ENCODE results near the gene NOC2L. TPM values are rescaled to one million over a fixed set of nuclear protein-coding genes. Genes with fewer than 3 reads are reported as not detected.

NOC2L gene
- total and polyA plus RNA-seq, 2 donors from 2014 or later: 42.4 to 65.5 TPM

GRCh38 chr1:963746-964525 lies 4.9 kb upstream of the NOC2L start:
- DNase-seq (no peak), FAIRE-seq (no peak)
- Histone ChIP-seq H3K9ac (ENCODE audit: low read length in 3 of 3) (no peak overlapping the region), H3K27ac (ENCODE audit: low read depth in 2 of 2, low read length in 2 of 2) (no peak overlapping the region), H3K9me3 (ENCODE audit: control insufficient read depth in 2 of 3, insufficient read depth in 1 of 3, low read length in 3 of 3) (no peaks in the 10 kb centered on the region), H3K4me3 (ENCODE audit: low read length in 3 of 3) (no peak overlapping the region), H3K36me3 (ENCODE audit: control insufficient read depth in 2 of 3, insufficient read depth in 3 of 3, low read length in 3 of 3) (no peaks in the 10 kb centered on the region), H3K27me3 (ENCODE audit: control insufficient read depth, insufficient read depth, low read length) (no peaks in the 10 kb centered on the region), H3K4me1 (ENCODE audit: control insufficient read depth in 2 of 3, insufficient read depth in 2 of 3, low read depth in 1 of 3, low read length in 3 of 3) (peaks cover 0 to 7% (median 0%) of the 10 kb centered on the region in 3 donors)
- intact Hi-C loops (cut with DNase I): no loop called here
- no peak for TF ChIP-seq CTCF (IDR thresholded peaks at IDR 0.05; ENCODE audit: borderline replicate concordance, extremely low read depth, insufficient read depth)

DNA sequence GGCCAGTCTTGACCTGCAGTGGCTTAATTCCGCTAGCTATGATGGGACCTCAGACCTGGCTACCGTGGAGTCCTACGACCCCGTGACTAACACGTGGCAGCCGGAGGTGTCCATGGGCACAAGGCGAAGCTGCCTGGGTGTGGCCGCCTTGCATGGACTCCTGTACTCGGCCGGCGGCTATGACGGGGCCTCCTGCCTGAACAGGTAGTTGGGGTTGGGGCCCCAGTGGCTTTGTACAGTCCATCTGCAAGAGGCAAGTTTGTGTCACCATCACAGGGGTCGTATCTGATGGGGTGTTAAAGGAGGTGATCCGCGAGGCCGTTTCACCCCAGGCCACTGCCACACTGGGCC lies 4.2 kb upstream of the NOC2L start:
- H3K4me1 ChIP-seq (ENCODE audit: control insufficient read depth in 2 of 3, insufficient read depth in 2 of 3, low read depth in 1 of 3, low read length in 3 of 3): peaks cover 0 to 11% (median 3%) of the 10 kb centered on the region in 3 donors
- DNase-seq: no peak

GRCh38 chr1:962381-963300 lies 3.6 kb upstream of the NOC2L start:
- peak in 1 of 5 donors; percentile 49 for DNase-seq
- intact Hi-C loops (cut with DNase I): no loop called here
- FAIRE-seq: no peak
- H3K4me1 ChIP-seq (ENCODE audit: control insufficient read depth in 2 of 3, insufficient read depth in 2 of 3, low read depth in 1 of 3, low read length in 3 of 3): peaks cover 0 to 13% (median 3%) of the 10 kb centered on the region in 3 donors
- no peaks in the 10 kb centered on the region for H3K36me3 ChIP-seq (ENCODE audit: control insufficient read depth in 2 of 3, insufficient read depth in 3 of 3, low read length in 3 of 3)
- H3K27me3 ChIP-seq (ENCODE audit: control insufficient read depth, insufficient read depth, low read length): no peaks in the 10 kb centered on the region
- no peak overlapping the region for H3K27ac ChIP-seq (ENCODE audit: low read depth in 2 of 2, low read length in 2 of 2)
- no peak overlapping the region for H3K9ac ChIP-seq (ENCODE audit: low read length in 3 of 3)
- no peak for TF ChIP-seq CTCF (IDR thresholded peaks at IDR 0.05; ENCODE audit: borderline replicate concordance, extremely low read depth, insufficient read depth)
- no peaks in the 10 kb centered on the region for H3K9me3 ChIP-seq (ENCODE audit: control insufficient read depth in 2 of 3, insufficient read depth in 1 of 3, low read length in 3 of 3)
- no peak overlapping the region for H3K4me3 ChIP-seq (ENCODE audit: low read length in 3 of 3)

More for the DNA sequence above, 4.2 kb upstream of the NOC2L start:
- TF ChIP-seq CTCF (IDR thresholded peaks at IDR 0.05; ENCODE audit: borderline replicate concordance, extremely low read depth, insufficient read depth): no peak
- H3K27me3 ChIP-seq (ENCODE audit: control insufficient read depth, insufficient read depth, low read length): no peaks in the 10 kb centered on the region
- FAIRE-seq: no peak
- no peak overlapping the region for H3K4me3 ChIP-seq (ENCODE audit: low read length in 3 of 3)
- no peaks in the 10 kb centered on the region for H3K9me3 ChIP-seq (ENCODE audit: control insufficient read depth in 2 of 3, insufficient read depth in 1 of 3, low read length in 3 of 3)
- no peak overlapping the region for H3K27ac ChIP-seq (ENCODE audit: low read depth in 2 of 2, low read length in 2 of 2)
- H3K36me3 ChIP-seq (ENCODE audit: control insufficient read depth in 2 of 3, insufficient read depth in 3 of 3, low read length in 3 of 3): no peaks in the 10 kb centered on the region
- no peak overlapping the region for H3K9ac ChIP-seq (ENCODE audit: low read length in 3 of 3)
- intact Hi-C loops (cut with DNase I): no loop called here
